Choroid plexus epithelial cell (primary cell): ENCODE measurements around the gene EYS.
A peak's percentile ranks its signal among the peaks of the same experiment; 100 is the strongest.
"Not testable (repeated sequence)": the region's sequence is repeated elsewhere in the genome, so short reads cannot be mapped to it uniquely, and the experiment has no call there.

ENCODE experiments used
- DNase-seq: peaks from one replicate; pipeline ENCODE4 v3.0.0-alpha.2; 2010; ENCODE audit warnings: low read depth
- H3K4me3 ChIP-seq: 2 replicates; pipeline ENCODE4 v1.5.1; 2011; ENCODE audit warnings: low read depth, mild to moderate bottlenecking, control low read depth, low read length, moderate library complexity
- CTCF ChIP-seq: conservative IDR thresholded peaks from 2 replicates; pipeline ENCODE4 v1.5.1; 2011; ENCODE audit warnings: low read depth, mild to moderate bottlenecking, control low read depth, inconsistent platforms, low read length, moderate library complexity

The EYS gene

GRCh38 chr6:65350530-65350929, 356.5 kb downstream of the EYS start:
- H3K4me3 ChIP-seq, result no peak overlapping the region
- DNase-seq, result no peak
- no peak for TF ChIP-seq CTCF

GRCh38 chr6:65302655-65303054, 404.4 kb downstream of the EYS start:
- not testable (repeated sequence) for H3K4me3 ChIP-seq, DNase-seq

GRCh38 chr6:65299236-65299635, 407.8 kb downstream of the EYS start:
- no peak overlapping the region for H3K4me3 ChIP-seq
- TF ChIP-seq CTCF, result no peak

GRCh38 chr6:65295812-65296211, 411.2 kb downstream of the EYS start:
- H3K4me3 ChIP-seq, result no peak overlapping the region
- DNase-seq, result no peak
- no peak for TF ChIP-seq CTCF

More at GRCh38 chr6:65299236-65299635, 407.8 kb downstream of the EYS start:
- DNase-seq, result no peak

GRCh38 chr6:65289491-65289890, 417.5 kb downstream of the EYS start:
- no peak overlapping the region for H3K4me3 ChIP-seq
- no peak for TF ChIP-seq CTCF
- DNase-seq, result peak; percentile 29

GRCh38 chr6:65285275-65285674, 421.8 kb downstream of the EYS start:
- DNase-seq, result no peak
- H3K4me3 ChIP-seq, result no peak overlapping the region
- no peak for TF ChIP-seq CTCF

GRCh38 chr6:65280060-65280459, 427.0 kb downstream of the EYS start:
- no peak overlapping the region for H3K4me3 ChIP-seq
- DNase-seq, result no peak
- TF ChIP-seq CTCF, result no peak

GRCh38 chr6:65262241-65262640, 444.8 kb downstream of the EYS start:
- TF ChIP-seq CTCF, result no peak
- DNase-seq, result no peak

More at GRCh38 chr6:65262241-65262640, 444.8 kb downstream of the EYS start:
- H3K4me3 ChIP-seq, result no peak overlapping the region
